GM12873 (cell line): ENCODE measurements around the gene BIN1.

Source experiments
- CTCF ChIP-seq: IDR thresholded peaks from 2 replicates; pipeline ENCODE4 v1.5.1; 2012; ENCODE audit warnings: low read depth, mild to moderate bottlenecking, moderate library complexity, low read length, control low read depth; ENCODE audit not compliant: insufficient read depth; ENCODE audit errors: missing control alignments

BIN1 gene

GRCh38 chr2:127023504-127023903 is 83.5 kb downstream of the BIN1 start:
- TF ChIP-seq CTCF: no peak

DNA sequence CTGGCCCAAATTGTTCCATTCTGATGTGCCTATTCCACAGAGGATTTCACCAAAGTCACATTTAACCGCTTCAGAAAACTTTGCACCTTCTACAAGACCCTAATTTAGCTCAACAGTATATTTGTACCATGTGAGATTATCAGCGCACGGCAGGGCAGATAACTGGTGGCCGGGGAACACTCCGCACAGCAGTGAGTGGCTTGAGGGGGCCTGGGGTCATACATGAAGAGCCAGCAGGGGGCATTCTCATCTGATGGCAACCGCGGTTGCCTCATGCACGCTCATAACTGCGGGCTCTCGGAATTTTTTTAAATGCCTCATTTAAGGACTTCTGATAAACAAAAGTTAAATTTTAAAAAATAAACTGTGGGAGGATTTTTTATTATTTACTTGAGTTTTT is 84.1 kb downstream of the BIN1 start:
- TF ChIP-seq CTCF: no peak

DNA sequence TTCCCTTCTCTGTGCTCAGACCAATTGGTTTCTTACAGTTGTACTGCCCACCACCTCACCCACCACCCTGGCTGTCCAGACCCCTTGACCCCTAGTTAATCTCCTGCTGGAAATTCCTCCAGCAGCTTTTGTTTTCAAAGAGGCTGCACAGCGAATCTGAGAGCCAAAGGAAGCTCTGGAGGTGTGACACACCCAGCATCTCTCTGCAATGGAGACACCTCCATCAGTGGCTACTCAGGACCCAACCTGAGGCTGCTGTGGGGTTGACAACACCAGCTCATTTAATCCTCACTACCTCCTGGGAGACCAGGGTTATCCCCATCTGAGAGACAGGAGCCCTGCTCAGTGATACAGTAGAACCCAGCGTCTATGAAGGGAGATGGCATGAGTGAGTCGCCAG is 86.4 kb downstream of the BIN1 start:
- no peak for TF ChIP-seq CTCF

DNA sequence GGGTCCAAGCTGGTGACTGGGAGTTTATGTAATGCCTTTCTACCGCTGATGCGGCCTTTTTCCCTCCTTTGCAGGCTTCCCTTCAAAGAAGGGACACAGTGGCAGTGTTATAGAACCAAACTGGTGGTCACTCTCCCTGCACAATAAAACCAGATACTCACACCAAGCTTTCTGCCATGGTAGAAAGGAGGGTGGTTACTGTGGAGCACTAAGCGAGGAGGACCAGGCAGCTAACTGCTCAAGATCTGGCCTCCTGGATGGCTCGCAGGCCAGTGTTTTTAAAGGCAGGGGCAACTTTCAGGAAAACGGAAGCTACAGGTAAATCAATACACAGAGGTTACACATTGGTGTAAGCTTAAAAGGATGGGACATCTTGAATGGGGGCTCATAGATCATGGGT is 89.4 kb downstream of the BIN1 start:
- TF ChIP-seq CTCF: no peak

DNA sequence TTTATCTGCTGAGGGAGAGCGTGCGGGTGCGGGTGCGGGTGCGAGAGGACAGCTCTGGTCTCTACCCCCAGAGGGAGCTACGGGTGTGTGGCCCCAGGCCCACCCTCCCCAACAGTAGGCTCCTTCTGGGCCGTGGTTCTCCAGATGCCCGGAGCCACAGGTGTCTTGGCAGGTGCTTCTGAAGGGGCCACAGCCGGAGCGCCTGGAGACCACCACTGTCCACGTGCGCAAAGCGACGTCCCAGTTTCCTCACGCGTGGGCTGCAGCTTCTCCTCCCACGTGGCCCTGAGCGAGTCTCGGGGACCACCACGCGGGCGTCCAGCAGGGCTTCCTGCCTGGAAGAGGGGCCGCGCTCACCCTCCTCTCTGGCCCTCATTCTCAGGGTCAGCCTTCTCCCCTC is 90.6 kb downstream of the BIN1 start:
- no peak for TF ChIP-seq CTCF

DNA sequence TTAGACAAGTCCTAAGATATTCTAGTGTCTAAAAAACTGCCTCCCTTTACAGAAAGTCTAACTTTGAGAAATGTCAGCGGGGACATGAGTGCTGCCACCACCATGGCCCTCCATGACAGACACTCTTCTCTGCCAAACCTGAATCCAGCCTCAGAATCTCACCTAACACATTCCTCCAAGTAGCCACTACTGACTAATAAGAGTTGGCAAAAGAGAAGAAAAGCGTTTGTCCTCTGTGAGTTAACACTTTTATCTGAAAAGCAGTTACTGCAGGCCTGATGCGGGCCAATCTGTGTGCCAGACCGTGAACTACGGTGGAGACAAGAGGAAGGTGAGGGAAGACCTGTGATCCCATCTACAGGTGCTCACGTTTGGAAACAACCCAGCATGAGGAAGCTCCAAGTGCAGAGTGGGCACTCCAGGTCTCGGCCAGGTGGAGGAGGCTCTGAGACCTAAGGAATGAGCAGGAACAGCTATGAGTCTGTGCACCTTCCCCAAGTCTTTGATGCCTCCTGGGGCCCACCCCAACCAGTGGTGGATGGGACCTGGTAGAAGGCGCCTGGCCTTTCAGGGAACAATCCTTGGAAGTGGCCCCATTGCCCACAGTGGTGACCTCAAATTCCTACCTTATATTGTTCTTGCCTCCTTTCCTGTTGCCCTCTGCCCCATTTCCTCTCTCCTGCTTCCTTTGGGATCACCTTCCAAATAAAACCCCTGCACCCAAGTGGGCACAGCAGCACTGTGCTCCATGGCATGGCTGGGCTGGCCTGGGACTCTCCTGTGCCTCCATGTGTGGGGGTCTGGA is 91.6 kb downstream of the BIN1 start:
- no peak for TF ChIP-seq CTCF

DNA sequence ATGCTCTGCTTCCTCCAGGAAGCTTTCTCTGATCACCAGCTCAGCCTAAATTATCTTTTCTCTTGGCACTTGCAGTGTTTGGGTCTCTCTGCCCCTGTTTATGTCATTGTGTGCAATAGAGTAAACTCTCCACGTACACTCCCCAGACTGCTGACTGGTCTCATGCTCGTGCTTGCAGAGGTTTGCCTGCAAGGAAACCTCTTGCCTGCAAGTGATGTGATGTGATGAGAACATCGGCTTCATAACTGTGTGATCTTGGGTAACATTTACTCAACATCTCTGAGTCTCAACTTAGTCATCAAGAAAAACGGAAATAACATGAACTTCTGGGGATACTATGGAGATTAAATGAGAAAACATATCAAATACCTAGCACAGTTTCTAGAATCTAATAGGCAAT is 92.3 kb downstream of the BIN1 start:
- TF ChIP-seq CTCF: no peak
